HFF-Myc (cell line): ENCODE results near the gene PTPN14.

Experiments used
- DNase-seq: peaks from one replicate; pipeline ENCODE4 v3.0.0-alpha.2; 2011; ENCODE audit warnings: low read depth; ENCODE audit errors: extremely low read depth
- H3K4me3 ChIP-seq: replicated peaks from 2 replicates; pipeline ENCODE4 v1.5.1; 2011; ENCODE audit warnings: low read depth, mild to moderate bottlenecking, control low read depth, low read length
- TF ChIP-seq, protein P1 (sequence below): IDR thresholded peaks from 2 replicates; pipeline ENCODE4 v1.5.1; 2012; ENCODE audit warnings: mild to moderate bottlenecking, low read depth, low read length, control low read depth; ENCODE audit errors: missing control alignments

PTPN14 gene

DNA sequence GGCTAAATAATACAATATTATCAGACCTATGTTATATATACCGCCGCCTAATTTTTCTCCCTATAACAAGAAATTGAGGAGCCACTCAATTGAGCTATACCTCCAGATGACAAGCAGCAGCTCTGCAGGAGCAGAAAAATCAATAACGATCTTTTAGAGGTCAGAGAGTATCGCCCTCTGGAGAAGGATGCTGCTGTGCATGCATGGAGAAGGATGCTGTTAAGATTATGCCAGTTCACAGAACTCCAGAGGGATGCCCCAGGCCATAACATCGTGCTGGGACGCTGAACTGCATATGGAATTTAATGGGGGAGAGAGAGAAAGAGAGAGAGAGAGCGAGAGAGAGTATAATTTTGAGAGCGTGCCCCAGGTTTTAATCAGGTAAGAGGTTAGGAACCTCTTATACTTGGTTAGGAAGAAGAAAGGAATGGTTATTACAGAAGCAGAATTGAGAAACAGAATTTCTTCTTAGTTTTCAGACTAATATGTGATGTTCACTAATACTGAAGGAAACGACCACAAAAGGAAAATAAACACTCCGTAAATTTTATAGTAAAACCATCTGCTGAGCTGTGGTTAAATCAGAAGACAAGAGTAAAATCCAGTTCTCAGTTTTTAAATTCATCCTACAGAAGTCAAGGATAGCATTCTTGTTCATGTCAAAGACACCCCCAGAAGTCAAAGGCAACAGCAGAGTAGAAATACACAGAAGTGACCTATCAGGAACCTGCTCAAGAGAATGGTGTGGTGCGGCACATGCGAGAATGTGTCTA lies 159.3 kb downstream of the PTPN14 start:
- TF ChIP-seq, protein P1, sequence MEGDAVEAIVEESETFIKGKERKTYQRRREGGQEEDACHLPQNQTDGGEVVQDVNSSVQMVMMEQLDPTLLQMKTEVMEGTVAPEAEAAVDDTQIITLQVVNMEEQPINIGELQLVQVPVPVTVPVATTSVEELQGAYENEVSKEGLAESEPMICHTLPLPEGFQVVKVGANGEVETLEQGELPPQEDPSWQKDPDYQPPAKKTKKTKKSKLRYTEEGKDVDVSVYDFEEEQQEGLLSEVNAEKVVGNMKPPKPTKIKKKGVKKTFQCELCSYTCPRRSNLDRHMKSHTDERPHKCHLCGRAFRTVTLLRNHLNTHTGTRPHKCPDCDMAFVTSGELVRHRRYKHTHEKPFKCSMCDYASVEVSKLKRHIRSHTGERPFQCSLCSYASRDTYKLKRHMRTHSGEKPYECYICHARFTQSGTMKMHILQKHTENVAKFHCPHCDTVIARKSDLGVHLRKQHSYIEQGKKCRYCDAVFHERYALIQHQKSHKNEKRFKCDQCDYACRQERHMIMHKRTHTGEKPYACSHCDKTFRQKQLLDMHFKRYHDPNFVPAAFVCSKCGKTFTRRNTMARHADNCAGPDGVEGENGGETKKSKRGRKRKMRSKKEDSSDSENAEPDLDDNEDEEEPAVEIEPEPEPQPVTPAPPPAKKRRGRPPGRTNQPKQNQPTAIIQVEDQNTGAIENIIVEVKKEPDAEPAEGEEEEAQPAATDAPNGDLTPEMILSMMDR, result no peak
- no peak overlapping the region for H3K4me3 ChIP-seq
- no peak for DNase-seq

- H3K4me3 ChIP-seq, result no peak overlapping the region
- TF ChIP-seq, protein P1, result no peak
- DNase-seq, result no peak
Observed at GRCh38 chr1:214389734-214390133, 161.7 kb downstream of the PTPN14 start.

- TF ChIP-seq, protein P1, result no peak
- DNase-seq, result no peak
- no peak overlapping the region for H3K4me3 ChIP-seq
Observed at GRCh38 chr1:214386747-214387146, 164.7 kb downstream of the PTPN14 start.

- TF ChIP-seq, protein P1, result no peak
- DNase-seq, result no peak
- H3K4me3 ChIP-seq, result no peak overlapping the region
Observed at GRCh38 chr1:214386333-214386732, 165.1 kb downstream of the PTPN14 start.

DNA sequence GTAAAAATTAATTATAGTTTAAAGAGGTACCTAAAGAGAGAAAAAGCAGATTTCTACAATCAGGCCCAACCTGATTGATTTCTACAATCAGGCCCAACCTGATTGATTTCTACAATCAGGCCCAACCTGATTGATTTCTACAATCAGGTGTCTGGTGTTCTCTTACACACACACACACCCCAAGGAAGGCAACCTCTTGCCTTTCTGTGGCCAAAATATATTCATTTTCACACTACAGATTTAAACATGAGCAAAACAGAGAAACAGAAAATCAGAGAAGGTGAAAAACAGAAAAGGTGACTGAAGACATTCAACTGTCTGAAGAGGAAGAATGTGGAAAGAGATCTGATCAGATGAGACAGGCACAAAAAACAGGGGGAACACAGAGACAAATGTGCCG lies 166.0 kb downstream of the PTPN14 start:
- H3K4me3 ChIP-seq, result no peak overlapping the region
- TF ChIP-seq, protein P1, result no peak
- no peak for DNase-seq

DNA sequence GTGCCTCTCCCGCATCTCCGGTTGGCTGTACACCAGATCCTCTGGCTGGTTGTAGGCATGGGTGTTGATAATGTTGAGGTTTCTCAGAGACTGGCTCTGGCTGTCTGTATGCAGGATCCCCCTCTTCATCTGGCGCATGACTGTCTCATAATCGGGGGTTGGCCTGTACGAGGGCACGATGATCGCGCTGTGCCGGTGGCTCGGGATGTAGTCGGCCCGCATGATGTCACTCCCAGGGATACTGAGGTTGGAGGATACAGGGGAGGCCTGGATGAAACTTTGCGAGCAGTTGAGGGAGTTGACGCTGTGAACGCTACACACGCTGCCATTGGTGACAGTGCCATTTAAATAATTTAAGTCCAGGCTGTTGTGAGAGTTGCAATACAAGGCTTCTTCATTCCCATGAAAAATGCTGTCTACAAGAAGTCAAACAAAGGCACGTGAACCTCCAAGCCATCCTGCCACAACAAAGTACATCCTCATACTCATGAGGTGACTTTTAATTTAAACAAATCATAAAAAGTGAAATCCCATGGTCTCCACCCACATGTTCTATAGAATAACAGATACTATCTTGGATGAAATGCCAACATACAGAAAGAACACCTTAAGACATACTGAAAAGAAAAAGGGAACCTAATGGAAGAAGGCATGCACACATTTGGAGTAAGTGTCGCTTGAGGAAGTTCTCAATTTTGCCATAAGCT lies 166.9 kb downstream of the PTPN14 start:
- no peak for DNase-seq
- TF ChIP-seq, protein P1, result no peak
- H3K4me3 ChIP-seq, result no peak overlapping the region
